ENCODE results near the gene CYP2A7.
"Not testable (repeated sequence)": the region's sequence is repeated elsewhere in the genome, so short reads cannot be mapped to it uniquely, and the experiment has no call there.

Gene CYP2A7

GRCh38 chr19:40826699-40827385, 55.2 kb downstream of the CYP2A7 start:
- peaks cover 12% of the 10 kb centered on the region for H3K36me3 Mint-ChIP-seq (ENCODE audit: insufficient read depth)
- peak overlapping the region; percentile 54 to 56 for H3K4me3 Mint-ChIP-seq
- H3K4me1 Mint-ChIP-seq (ENCODE audit: low read depth in 2 of 2), result peaks cover 30 to 40% of the 10 kb centered on the region in 2 donors
- H3K9me3 Mint-ChIP-seq, H3K27me3 Mint-ChIP-seq: not testable (repeated sequence)
- DNase-seq (peak; percentile 71 to 75 (median 72)), ATAC-seq (replicated peaks) (peak; percentile 92)
- H3K27ac Mint-ChIP-seq, result peak overlapping the region; percentile 93 to 95

- not testable (repeated sequence) for ATAC-seq (replicated peaks); DNase-seq; H3K9me3 Mint-ChIP-seq; H3K27me3 Mint-ChIP-seq
- Mint-ChIP-seq H3K4me1 (ENCODE audit: low read depth in 2 of 2) (peaks cover 30 to 40% of the 10 kb centered on the region in 2 donors), H3K27ac (peak overlapping the region; percentile 93 to 95), H3K4me3 (peak overlapping the region; percentile 54 to 56), H3K36me3 (ENCODE audit: insufficient read depth) (peaks cover 12% of the 10 kb centered on the region)
Measured at GRCh38 chr19:40826312-40826698, 55.7 kb downstream of the CYP2A7 start.

GRCh38 chr19:40825460-40826095, 56.5 kb downstream of the CYP2A7 start:
- H3K4me1 Mint-ChIP-seq (ENCODE audit: low read depth in 2 of 2), result peaks cover 30 to 40% of the 10 kb centered on the region in 2 donors
- ATAC-seq (replicated peaks), result not testable (repeated sequence)
- H3K27ac Mint-ChIP-seq, result peak overlapping the region; percentile 93 to 95

More at GRCh38 chr19:40825460-40826095, 56.5 kb downstream of the CYP2A7 start:
- H3K27me3 Mint-ChIP-seq, H3K9me3 Mint-ChIP-seq, DNase-seq: not testable (repeated sequence)
- Mint-ChIP-seq H3K36me3 (ENCODE audit: insufficient read depth) (peaks cover 12% of the 10 kb centered on the region), H3K4me3 (peak overlapping the region in 1 of 2 donors; percentile 43)

All from effector memory CD8-positive, alpha-beta T cell (primary cell).